B cell (primary cell): ENCODE measurements around the gene PKM. TPM values are rescaled to one million over a fixed set of nuclear protein-coding genes. Genes with fewer than 3 reads are reported as not detected.

Source experiments
- ATAC-seq: fragments of 200-7000 bp; cut with Tn5 transposase; one replicate; pipeline ENCODE4 v1.10.0; 2021; ENCODE audit warnings: low read depth, mild to moderate bottlenecking, moderate number of reproducible peaks, moderate library complexity
- CTCF ChIA-PET: fragments of 350-600 bp; sonication (Branson Sonifier 250); formaldehyde crosslinking; loops from one replicate; lab custom pipeline; 2021; ENCODE audit warnings: antibody characterized with exemption, inconsistent platforms; lab: Charles Lee
- POLR2A ChIA-PET: fragments of 350-600 bp; sonication (Branson Sonifier 250); formaldehyde crosslinking; loops from one replicate; lab custom pipeline; 2021; ENCODE audit warnings: antibody characterized with exemption; lab: Charles Lee
- DNase-seq: peaks from one replicate; pipeline ENCODE4 v3.0.0; 2013
- H2AFZ ChIP-seq: 2 replicates; pipeline ENCODE4 v1.6.1; 2012; ENCODE audit warnings: mild to moderate bottlenecking, low read depth, low read length; ENCODE audit not compliant: insufficient read depth, poor library complexity, severe bottlenecking
- H3K27ac ChIP-seq, 2 donors: 1 replicate in 1 of 2; 2 replicates in 1 of 2; pipeline ENCODE4 v1.5.1; 2012 to 2013; ENCODE audit warnings: low read length in 2 of 2, mild to moderate bottlenecking in 2 of 2, moderate library complexity in 1 of 2
- H3K27me3 ChIP-seq, 4 experiments: fragments of 200-600 bp in 1 of 4; sonication (generic) in 1 of 4; replicated peaks in 1 of 4; 1 replicate in 2 of 4; 2 replicates in 2 of 4; pipeline versions ENCODE4 v1.6.1 to v1.7.0; 2013 to 2016; ENCODE audit warnings: low read length in 3 of 4, mild to moderate bottlenecking in 2 of 4, mixed read lengths in 1 of 4, moderate library complexity in 1 of 4; ENCODE audit not compliant: insufficient read depth in 4 of 4, control insufficient read depth in 3 of 4; ENCODE audit errors: control extremely low read depth in 1 of 4
- H3K36me3 ChIP-seq, 2 experiments: replicated peaks in 1 of 2; 1 replicate in 1 of 2; 2 replicates in 1 of 2; pipeline versions ENCODE4 v1.6.1 to v1.7.1; 2013; ENCODE audit warnings: low read length in 1 of 2; ENCODE audit not compliant: insufficient read depth in 2 of 2, control insufficient read depth in 1 of 2; ENCODE audit errors: control extremely low read depth in 1 of 2, extremely low read depth in 1 of 2
- H3K4me1 ChIP-seq, 2 donors: fragments of 200-600 bp in 1 of 2; sonication (generic) in 1 of 2; 1 replicate in 1 of 2; 2 replicates in 1 of 2; pipeline versions ENCODE4 v1.5.1 to v1.6.1; 2013 to 2017; ENCODE audit warnings: low read length in 2 of 2; ENCODE audit not compliant: control insufficient read depth in 2 of 2, insufficient read depth in 2 of 2
- H3K4me2 ChIP-seq: replicated peaks from 2 replicates; pipeline ENCODE3; 2012; ENCODE audit warnings: mild to moderate bottlenecking, low read depth, low read length; ENCODE audit not compliant: poor library complexity, severe bottlenecking
- H3K4me3 ChIP-seq, 5 experiments: fragments of 200-600 bp in 1 of 5; sonication (generic) in 1 of 5; 1 replicate in 3 of 5; 2 replicates in 2 of 5; pipeline versions ENCODE4 v1.5.1 to v1.7.0; 2011 to 2016; ENCODE audit warnings: low read length in 4 of 5, mild to moderate bottlenecking in 4 of 5, low read depth in 2 of 5, control low read depth in 1 of 5, moderate library complexity in 1 of 5; ENCODE audit not compliant: insufficient read depth in 1 of 5; ENCODE audit errors: control extremely low read depth in 1 of 5, extremely low read depth in 1 of 5
- H3K79me2 ChIP-seq: fragments of 200-600 bp; sonication (generic); one replicate; pipeline ENCODE4 v1.6.0; 2016; ENCODE audit warnings: low read length; ENCODE audit not compliant: control insufficient read depth, insufficient read depth
- H3K9ac ChIP-seq: fragments of 200-600 bp; sonication (generic); 2 replicates; pipeline ENCODE4 v1.6.1; 2017; ENCODE audit warnings: mild to moderate bottlenecking, low read length, moderate library complexity
- H3K9me3 ChIP-seq, 3 donors: one replicate each; pipeline versions ENCODE4 v1.6.1 to v1.7.1; 2013; ENCODE audit warnings: low read length in 2 of 3; ENCODE audit not compliant: control insufficient read depth in 2 of 3, insufficient read depth in 1 of 3; ENCODE audit errors: control extremely low read depth in 1 of 3
- H4K20me1 ChIP-seq: 2 replicates; pipeline ENCODE4 v1.6.0; 2012; ENCODE audit warnings: mild to moderate bottlenecking, low read length; ENCODE audit not compliant: insufficient read depth, control insufficient read depth, poor library complexity, severe bottlenecking
- H3K27ac Mint-ChIP-seq: one replicate; pipeline ENCODE4 v1.8.0; 2021; ENCODE audit warnings: mixed read lengths
- H3K27me3 Mint-ChIP-seq: one replicate; pipeline ENCODE4 v1.8.0; 2021; ENCODE audit warnings: mixed read lengths
- H3K4me1 Mint-ChIP-seq: one replicate; pipeline ENCODE4 v1.8.0; 2021; ENCODE audit warnings: mixed read lengths
- H3K4me3 Mint-ChIP-seq: one replicate; pipeline ENCODE4 v1.8.0; 2021; ENCODE audit warnings: mixed read lengths
- H3K9me3 Mint-ChIP-seq: one replicate; pipeline ENCODE4 v1.8.0; 2022; ENCODE audit warnings: mixed read lengths; ENCODE audit not compliant: insufficient read depth
- CTCF ChIP-seq: fragments of 200-600 bp; IDR thresholded peaks from one replicate; pipeline ENCODE4 v1.8.0; 2022; ENCODE audit warnings: antibody characterized with exemption, mild to moderate bottlenecking
- EZH2 ChIP-seq: IDR thresholded peaks from 2 replicates; pipeline ENCODE4 v1.6.1; 2012; ENCODE audit warnings: borderline replicate concordance, low read depth, mild to moderate bottlenecking, moderate library complexity, low read length; ENCODE audit not compliant: insufficient read depth, poor library complexity, severe bottlenecking
- WGBS: methylation state at CpG from one replicate; pipeline ENCODE4 v1.1.5; 2013; ENCODE audit warnings: missing lambda C conversion rate; ENCODE audit not compliant: insufficient coverage; 5-methylcytosine and 5-hydroxymethylcytosine counted together
- intact Hi-C: fragments of 100-400 bp; cut with micrococcal nuclease; formaldehyde crosslinking; loops from one replicate; pipeline ENCODE4 v1.10.0; 2022
- polyA plus RNA-seq: library from polyadenylated mRNA; depleted of rRNA; stranded (reverse); fragments of >200 nt; gene quantifications from 2 replicates; pipeline ENCODE4 v1.2.3, GENCODE V29; 2012
- total RNA-seq, 2 donors: library from RNA; stranded (reverse); fragments of 120-200 nt in 1 of 2; gene quantifications; 1 replicate in 1 of 2; 2 replicates in 1 of 2; pipeline versions ENCODE4 v1.2.3 to v1.2.4, GENCODE V29; 2013 to 2022

The PKM gene
- total and polyA plus RNA-seq, 2 donors (not counting 1 experiment from before 2014, with no cell fraction given), result 179 to 323 TPM

GRCh38 chr15:72155635-72156616 lies 75.1 kb downstream of the PKM start:
- intact Hi-C loops, result loop anchor here (1.0 to 10.0 kb wide), 3 partner anchors 111 to 372 kb away; no protein-coding TSS in a partner anchor
- H3K4me3 ChIP-seq, result peak overlapping the region; percentile 26 to 63 (median 28)

More at GRCh38 chr15:72155635-72156616, 75.1 kb downstream of the PKM start:
- Histone ChIP-seq H3K79me2 (no peaks in the 10 kb centered on the region), H2AFZ (peak overlapping the region; percentile 86), H3K9ac (peak overlapping the region; percentile 66), H4K20me1 (no peaks in the 10 kb centered on the region), H3K27ac (peak overlapping the region in 1 of 2 donors; percentile 43), H3K4me1 (peaks cover 0 to 5% of the 10 kb centered on the region in 2 donors), H3K9me3 (no peaks in the 10 kb centered on the region), H3K4me2 (peak overlapping the region; percentile 91), H3K36me3 (no peaks in the 10 kb centered on the region), H3K27me3 (peaks cover 0 to 7% (median 0%) of the 10 kb centered on the region in 4 experiments)
- peaks cover 9% of the 10 kb centered on the region for H3K4me1 Mint-ChIP-seq
- POLR2A ChIA-PET, result no interaction called here
- WGBS, result 21% methylated on average over 17 of the region's 19 CpGs
- CTCF ChIA-PET, result interaction anchor here (0.6 to 4.4 kb wide), 21 partner anchors 8 to 711 kb away, joined by 3 to 87 read pairs (median 3); no protein-coding TSS in a partner anchor
- no peaks in the 10 kb centered on the region for H3K9me3 Mint-ChIP-seq
- DNase-seq (peak; percentile 83), ATAC-seq (peak; percentile 86)
- H3K27me3 Mint-ChIP-seq, result no peaks in the 10 kb centered on the region
- TF ChIP-seq CTCF (peak; percentile 93), EZH2 (no peak)
- H3K27ac Mint-ChIP-seq, result no peak overlapping the region
- peak overlapping the region; percentile 87 for H3K4me3 Mint-ChIP-seq
